HG02588 (cell line): ENCODE data around the gene TMEM263.
"Not testable (repeated sequence)": the region's sequence is repeated elsewhere in the genome, so short reads cannot be mapped to it uniquely, and the experiment has no call there.

Experiments
- ATAC-seq: cut with Tn5 transposase; IDR thresholded peaks from one replicate; pipeline ENCODE4 v1.9.1; 2021; ENCODE audit warnings: mild to moderate bottlenecking, moderate library complexity; ENCODE audit not compliant: unreplicated experiment

TMEM263 gene

GRCh38 chr12:106985479-106985878 lies 29.8 kb downstream of the TMEM263 start:
- no peak for ATAC-seq

- no peak for ATAC-seq
These were observed 30.4 kb downstream of the TMEM263 start for GRCh38 chr12:106986135-106986534.

GRCh38 chr12:106986625-106987389 lies 31.1 kb downstream of the TMEM263 start, which contains the start of gene MTERF2:
MTERF2 (minus strand) TSS chr12:106987146; CDS start chr12:106978714, 8,432 bp downstream.
- ATAC-seq = peak; percentile 93

DNA sequence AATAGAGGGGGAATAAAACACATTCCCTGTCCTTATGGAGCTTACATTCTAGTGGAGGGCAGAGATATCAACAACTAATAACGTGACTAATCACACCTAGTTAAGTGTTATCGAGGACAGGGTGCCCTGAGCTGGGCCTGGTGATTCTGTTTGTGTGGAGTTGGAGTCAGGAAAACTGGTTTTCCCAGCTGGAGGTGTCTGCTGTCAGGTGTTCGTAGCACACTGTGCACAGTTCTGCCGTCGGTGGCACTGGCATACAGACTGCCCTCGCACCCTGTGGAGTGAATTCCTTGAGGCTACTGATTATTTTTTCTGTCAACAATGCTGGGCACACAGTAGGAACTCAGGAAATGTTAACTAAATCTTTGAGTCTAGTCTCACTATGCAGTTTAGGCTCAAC lies 32.1 kb downstream of the TMEM263 start:
- ATAC-seq = no peak

GRCh38 chr12:106994579-106995220 lies 39.0 kb downstream of the TMEM263 start:
- ATAC-seq = no peak

DNA sequence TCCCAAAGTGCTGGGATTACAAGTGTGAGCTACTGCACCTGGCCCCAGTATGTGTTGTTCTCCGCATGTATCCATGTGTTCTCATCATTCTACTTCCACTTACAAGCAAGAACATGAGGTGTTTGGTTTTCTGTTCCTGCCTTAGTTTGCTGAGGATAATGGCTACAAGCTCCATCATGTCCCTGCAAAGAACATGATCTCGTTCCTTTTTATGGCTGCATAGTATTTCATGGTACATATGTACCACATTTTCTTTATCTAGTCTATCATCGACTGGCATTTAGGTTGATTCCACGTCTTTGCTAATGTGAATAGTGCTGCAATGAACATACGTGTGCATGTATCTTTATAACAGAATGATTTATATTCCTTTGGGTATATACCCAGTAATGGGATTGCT lies 40.4 kb downstream of the TMEM263 start:
- ATAC-seq = not testable (repeated sequence)

- no peak for ATAC-seq
These were observed 42.2 kb downstream of the TMEM263 start for GRCh38 chr12:106997916-106998315.

DNA sequence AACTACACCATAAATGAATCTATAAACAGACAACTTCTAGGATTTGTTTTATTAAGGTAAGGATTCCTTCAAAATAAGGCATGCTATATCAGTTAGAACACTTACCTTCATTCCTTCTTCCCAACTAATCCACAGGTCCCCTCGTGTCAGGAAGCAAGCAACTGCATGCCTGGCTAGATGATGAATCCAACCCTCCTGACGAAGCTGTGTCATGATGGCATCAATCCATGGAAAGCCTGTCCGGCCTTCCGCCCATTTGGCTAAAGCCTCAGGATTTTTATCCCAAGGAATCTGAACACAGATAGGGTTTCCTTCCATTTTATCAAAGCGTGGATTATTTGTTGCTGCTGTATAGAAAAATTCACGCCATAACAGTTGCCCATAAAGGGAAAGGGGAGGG lies 43.7 kb downstream of the TMEM263 start:
- no peak for ATAC-seq

- ATAC-seq = not testable (repeated sequence)
These were observed 47.0 kb downstream of the TMEM263 start for GRCh38 chr12:107002665-107003064.

DNA sequence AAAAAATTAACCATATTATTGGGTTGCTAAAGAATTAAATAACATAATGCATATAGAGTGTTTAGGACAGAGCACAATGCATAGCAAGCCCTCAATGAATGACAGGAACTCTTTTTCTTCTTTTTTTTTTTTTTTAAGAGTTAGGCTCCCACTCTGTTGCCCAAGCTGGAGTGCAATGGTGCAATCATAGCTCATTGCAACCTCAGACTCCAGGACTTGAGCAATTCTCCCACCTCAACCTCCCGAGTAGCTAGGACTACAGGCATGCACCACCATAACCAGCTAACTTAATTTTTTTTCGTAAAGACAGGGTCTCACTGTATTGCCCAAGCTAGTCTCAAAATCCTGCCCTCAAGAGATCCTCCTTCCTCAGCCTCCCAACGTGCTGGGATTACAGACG lies 51.7 kb downstream of the TMEM263 start:
- no peak for ATAC-seq

GRCh38 chr12:107011519-107011918 lies 55.8 kb downstream of the TMEM263 start:
- ATAC-seq = no peak

DNA sequence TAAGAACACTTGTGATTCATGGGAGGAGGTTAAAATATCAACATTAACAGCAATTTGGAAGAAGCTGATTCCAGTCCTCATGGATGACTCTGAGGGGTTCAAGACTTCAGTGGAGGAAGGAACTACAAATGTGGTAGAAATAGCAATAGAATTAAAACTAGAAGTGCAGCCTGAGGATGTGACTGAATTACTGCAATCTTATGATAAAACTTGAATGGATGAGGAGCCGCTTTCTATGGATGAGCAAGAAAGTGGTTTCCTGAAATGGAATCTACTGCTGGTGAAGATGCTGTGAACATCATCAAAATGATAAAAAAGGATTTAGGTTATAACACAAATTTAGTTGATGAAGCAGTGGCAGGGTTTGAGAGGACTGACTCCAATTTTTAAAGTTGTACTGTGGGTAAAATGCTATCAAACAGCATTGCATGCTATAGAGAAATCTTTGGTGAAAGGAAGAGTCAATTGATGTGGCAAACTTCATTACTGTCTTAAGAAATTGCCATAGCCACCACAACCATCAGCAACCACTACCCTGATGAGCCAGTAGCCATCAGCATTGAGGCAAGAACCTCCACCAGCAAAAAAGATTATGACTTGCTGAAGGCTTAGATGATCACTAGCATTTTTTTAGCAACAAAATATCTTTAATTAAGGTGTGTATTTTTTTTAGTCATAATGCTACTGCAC lies 57.2 kb downstream of the TMEM263 start:
- ATAC-seq = no peak

DNA sequence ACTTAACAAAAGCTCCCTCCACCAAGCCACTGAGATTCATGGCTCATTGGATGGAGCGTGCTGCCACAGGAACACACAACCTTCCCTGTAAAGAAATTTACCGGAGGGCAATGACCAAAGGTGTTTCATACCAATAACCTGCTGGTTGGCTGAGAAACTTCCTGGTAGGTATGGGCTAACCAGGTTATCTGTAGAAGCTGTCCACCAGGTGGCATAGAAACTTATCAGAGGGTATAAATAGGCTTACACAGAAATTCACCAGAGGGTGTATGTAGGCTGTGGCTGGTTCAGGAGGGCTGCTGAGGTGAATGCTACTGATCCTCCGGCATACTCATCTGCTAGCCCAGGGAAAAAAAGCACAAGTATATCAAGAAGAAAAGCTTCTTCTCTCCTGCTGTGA lies 58.3 kb downstream of the TMEM263 start:
- no peak for ATAC-seq

DNA sequence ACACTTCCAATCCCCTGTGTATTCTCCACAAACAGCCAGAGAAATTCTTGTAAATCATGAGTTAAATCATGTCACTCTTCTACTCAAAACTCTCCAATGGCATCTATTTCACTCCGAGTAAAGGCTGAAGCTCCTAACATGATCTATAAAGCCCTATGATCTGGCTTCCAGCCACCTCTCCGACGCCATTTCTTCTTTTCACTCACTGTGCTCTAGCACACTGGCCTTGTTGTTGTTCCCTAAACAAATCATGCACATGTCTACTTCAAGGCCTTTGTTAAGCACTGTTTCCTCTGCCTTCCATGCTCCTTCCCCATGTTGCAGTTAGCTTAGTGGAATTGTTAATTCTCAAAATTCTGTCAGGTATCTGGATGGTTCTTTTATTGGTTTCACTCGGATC lies 61.3 kb downstream of the TMEM263 start:
- ATAC-seq = no peak

- no peak for ATAC-seq
These were observed 63.8 kb downstream of the TMEM263 start for GRCh38 chr12:107019546-107019945.
